ENCODE data around the gene CCDC142. TPM values are rescaled to one million over a fixed set of nuclear protein-coding genes. Genes with fewer than 3 reads are reported as not detected.
A peak's percentile ranks its signal among the peaks of the same experiment; 100 is the strongest.

Gene CCDC142
- total and polyA plus RNA-seq, 2 donors (not counting 1 experiment from before 2014, with no cell fraction given): 13.0 to 61.6 TPM

DNA sequence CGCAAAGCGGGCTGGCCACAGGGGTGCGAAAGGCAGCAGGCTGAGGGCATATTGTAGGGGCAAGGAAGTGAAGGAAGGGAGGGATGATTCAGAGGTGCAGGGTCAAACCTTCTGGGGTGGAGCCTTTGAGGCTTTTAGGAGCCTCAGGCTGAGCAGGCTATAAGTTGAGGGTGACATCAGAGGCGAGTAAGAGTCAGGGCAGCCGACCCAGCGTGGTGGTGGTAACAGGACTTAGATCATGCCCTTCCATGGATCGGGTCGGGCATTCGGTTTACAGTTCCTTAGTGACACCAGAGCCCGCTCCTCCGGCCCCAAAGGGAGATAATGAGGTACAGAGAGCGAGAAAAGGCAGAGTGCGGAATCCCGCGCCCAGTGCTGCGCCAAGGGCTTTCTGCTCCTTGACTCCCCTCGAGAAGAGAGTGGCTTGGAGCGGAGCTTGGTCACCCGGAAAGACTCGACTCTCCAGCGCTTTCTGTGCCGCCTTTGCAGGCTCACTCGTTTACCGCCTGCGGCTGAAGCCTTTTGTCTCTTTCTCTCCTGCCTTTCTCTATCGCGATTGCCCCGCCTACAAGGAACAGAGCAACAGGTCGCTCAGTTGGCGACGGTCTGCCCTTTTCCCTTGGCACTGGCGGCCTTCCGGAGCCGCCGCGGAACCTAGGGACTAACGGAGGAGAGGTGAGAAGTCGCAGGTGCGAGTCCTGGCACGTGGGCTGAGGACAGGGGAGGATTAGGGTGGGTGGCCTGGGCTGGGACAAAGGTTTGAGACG, 15.9 kb upstream of the CCDC142 start:
- ATAC-seq (ENCODE audit: low read depth): no peak
- H3K27me3 Mint-ChIP-seq: peaks cover 50% of the 10 kb centered on the region
- no peak for TF ChIP-seq EZH2 (IDR thresholded peaks at IDR 0.05; ENCODE audit: borderline replicate concordance, insufficient read depth, low read depth, low read length, poor library complexity, severe bottlenecking)
- TF ChIP-seq, protein P1, sequence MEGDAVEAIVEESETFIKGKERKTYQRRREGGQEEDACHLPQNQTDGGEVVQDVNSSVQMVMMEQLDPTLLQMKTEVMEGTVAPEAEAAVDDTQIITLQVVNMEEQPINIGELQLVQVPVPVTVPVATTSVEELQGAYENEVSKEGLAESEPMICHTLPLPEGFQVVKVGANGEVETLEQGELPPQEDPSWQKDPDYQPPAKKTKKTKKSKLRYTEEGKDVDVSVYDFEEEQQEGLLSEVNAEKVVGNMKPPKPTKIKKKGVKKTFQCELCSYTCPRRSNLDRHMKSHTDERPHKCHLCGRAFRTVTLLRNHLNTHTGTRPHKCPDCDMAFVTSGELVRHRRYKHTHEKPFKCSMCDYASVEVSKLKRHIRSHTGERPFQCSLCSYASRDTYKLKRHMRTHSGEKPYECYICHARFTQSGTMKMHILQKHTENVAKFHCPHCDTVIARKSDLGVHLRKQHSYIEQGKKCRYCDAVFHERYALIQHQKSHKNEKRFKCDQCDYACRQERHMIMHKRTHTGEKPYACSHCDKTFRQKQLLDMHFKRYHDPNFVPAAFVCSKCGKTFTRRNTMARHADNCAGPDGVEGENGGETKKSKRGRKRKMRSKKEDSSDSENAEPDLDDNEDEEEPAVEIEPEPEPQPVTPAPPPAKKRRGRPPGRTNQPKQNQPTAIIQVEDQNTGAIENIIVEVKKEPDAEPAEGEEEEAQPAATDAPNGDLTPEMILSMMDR (IDR thresholded peaks at IDR 0.05): no peak

More for the DNA sequence above, 15.9 kb upstream of the CCDC142 start:
- H3K4me1 Mint-ChIP-seq: peaks cover 45% of the 10 kb centered on the region
- H3K27ac Mint-ChIP-seq: peak overlapping the region; percentile 64
- Histone ChIP-seq H3K9ac (ENCODE audit: low read length) (peak overlapping the region; percentile 70), H3K27ac (ENCODE audit: low read length in 2 of 2) (no peak overlapping the region), H3K4me3 (ENCODE audit: control extremely low read depth in 1 of 5, extremely low read depth in 1 of 5, insufficient read depth in 1 of 5, low read depth in 2 of 5, low read length in 4 of 5) (peak overlapping the region; percentile 26 to 69 (median 38)), H3K36me3 (replicated peaks in 1 of 2; ENCODE audit: control extremely low read depth in 1 of 2, control insufficient read depth in 1 of 2, extremely low read depth in 1 of 2, insufficient read depth in 2 of 2, low read length in 1 of 2) (peaks cover 0 to 7% of the 10 kb centered on the region in 2 experiments), H3K4me1 (ENCODE audit: control insufficient read depth in 2 of 2, insufficient read depth in 2 of 2, low read length in 2 of 2) (peaks cover 46 to 49% of the 10 kb centered on the region in 2 donors), H3K4me2 (replicated peaks; ENCODE audit: low read depth, low read length, poor library complexity, severe bottlenecking) (peak overlapping the region; percentile 91), H3K79me2 (ENCODE audit: control insufficient read depth, insufficient read depth, low read length) (no peaks in the 10 kb centered on the region), H3K9me3 (ENCODE audit: control extremely low read depth in 1 of 3, control insufficient read depth in 2 of 3, insufficient read depth in 1 of 3, low read length in 2 of 3) (peaks cover 0 to 30% (median 0%) of the 10 kb centered on the region in 3 donors), H2AFZ (ENCODE audit: insufficient read depth, low read depth, low read length, poor library complexity, severe bottlenecking) (peak overlapping the region; percentile 64), H4K20me1 (ENCODE audit: control insufficient read depth, insufficient read depth, low read length, poor library complexity, severe bottlenecking) (no peaks in the 10 kb centered on the region), H3K27me3 (replicated peaks in 1 of 4; ENCODE audit: control extremely low read depth in 1 of 4, control insufficient read depth in 3 of 4, insufficient read depth in 4 of 4, low read length in 3 of 4) (peaks cover 0 to 67% (median 36%) of the 10 kb centered on the region in 4 experiments)
- DNase-seq: peak; percentile 60
- ChIA-PET CTCF (interaction anchor here (0.6 to 1.7 kb wide), 3 partner anchors 8 to 62 kb away, joined by 3 to 6 read pairs (median 4); partner anchors contain the start of gene PCGF1), POLR2A (interaction anchor here (0.6 to 1.9 kb wide), 4 partner anchors 8 to 150 kb away, joined by 3 to 7 read pairs (median 4); partner anchors contain the start of gene PCGF1)
- no peaks in the 10 kb centered on the region for H3K9me3 Mint-ChIP-seq (ENCODE audit: insufficient read depth)
- WGBS (ENCODE audit: insufficient coverage): 3% methylated on average over 36 of the region's 41 CpGs
- intact Hi-C loops (cut with micrococcal nuclease): loop anchor here (5.0 kb wide), 1 partner anchor 34 kb away; no protein-coding TSS in a partner anchor
- H3K4me3 Mint-ChIP-seq: peak overlapping the region; percentile 92
